IPS DF 4.7 (cell line): ENCODE measurements around the gene MCM10.
"Not testable (repeated sequence)": the region's sequence is repeated elsewhere in the genome, so short reads cannot be mapped to it uniquely, and the experiment has no call there.

ENCODE experiments used
- DNase-seq: peaks from one replicate; pipeline ENCODE4 v3.0.0-alpha.2; 2013; ENCODE audit warnings: low spot score; ENCODE audit errors: extremely low read depth

The MCM10 gene

DNA sequence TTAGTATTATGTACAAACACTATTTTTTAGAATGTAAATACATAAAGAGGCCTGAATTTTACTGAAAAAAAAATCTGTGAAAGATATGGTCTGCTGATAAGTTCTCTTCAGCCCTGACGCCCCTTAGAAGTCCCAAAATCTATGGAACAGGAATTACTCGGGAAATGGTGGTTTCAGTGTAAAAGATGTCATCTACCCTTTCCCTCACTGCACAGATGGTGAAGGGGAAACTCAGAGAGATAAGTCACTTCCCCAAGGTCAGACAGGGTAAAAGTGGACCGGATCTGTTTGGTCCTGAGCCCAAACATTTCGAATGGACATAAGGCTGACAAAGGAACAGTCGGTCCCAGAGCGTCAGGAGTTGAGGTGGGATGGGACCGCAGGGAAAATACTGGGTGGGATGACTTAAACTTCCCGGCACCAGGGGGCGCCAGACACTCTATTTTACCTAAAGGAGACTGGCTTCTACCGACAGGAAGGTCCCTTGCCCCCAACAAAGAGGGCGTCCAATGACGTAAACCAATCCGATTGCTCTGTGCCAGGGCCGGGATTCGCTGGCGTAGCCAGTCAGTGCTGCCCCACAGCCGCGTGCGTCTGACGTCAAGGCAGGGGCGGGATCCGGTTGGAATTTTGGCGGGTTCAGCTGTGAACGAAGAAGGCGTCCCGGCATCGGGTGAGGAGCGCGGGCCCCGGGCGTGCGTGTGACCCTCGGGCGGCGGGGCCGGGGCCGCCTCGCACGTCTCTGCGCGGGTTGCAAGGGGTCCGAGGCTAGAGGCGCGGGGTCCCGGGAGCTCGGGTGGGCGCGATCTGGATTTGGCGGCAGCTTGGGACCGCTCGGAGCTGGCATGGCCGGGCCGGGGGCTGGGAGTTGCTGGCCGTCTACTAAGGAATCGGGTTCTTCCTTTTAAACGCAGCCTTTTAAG, at the start of gene MCM10:
Gene MCM10, plus strand, starts transcription at position 625 of the 923 bp plus-strand sequence. CDS start 2,645 bp downstream, outside the sequence.
- peak; percentile 95 for DNase-seq

DNA sequence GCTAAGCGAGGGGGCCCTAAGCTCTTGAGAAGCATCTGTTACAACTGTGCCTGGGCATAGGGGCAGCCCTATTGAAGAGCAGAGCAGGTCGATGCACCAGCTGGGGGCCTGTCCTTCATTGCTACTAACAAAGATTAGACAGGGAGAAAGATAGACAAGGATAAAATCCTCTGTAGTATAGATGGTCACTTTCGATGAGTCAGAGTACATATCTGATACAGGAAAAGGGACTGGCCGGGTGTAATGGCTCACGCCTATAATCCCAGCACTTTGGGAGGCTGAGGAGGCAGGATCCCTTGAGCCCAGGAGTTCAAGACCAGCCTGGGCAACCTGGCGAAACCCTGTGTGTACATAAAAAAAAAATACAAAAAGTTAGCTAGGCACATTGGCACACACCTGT, 47.8 kb upstream of the MCM10 start:
- no peak for DNase-seq

DNA sequence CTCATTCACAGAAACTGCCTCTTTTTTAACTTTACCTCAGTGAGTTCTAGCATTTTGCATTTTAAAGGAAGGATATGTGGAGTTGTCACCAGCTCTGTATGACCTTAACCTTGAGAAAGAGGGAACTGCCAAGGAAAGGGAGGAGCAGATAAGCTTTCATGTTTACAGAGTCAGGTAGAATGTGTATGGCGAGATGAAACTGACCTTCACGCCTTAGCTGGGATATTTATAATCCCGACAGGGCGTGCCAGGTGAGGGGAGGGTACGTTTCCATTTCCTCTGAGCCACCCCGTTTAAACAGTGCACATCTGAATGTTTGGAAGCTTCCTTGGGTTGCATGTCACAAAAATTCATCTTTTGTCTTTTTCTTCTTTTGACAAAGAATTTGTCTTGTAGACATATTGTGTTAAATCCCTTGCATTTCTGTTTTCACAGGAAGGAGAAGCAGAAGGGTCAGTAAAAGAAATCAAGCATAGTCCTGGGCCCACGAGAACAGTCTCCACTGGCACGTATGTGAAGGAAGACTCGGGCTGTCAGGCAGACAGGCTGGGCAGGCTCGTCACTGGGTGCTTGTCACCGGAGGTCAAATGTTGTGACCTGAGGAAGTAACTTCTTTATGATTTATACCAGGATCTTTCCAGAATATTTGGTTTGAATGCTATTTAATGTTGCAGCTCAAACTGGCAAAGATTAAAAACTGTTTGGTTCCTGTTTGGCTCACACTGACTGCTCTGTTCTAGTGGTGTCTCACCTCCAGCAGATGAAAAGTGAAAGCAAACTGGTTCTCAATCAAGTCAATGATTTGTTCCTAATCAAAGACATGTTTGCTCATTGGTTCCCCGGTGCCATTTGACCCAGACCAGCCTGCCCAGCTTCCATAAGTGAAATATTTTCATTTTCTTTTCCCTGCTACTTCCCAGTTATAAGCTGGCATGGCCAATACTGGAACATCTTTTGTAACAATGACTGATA, 45.2 kb upstream of the MCM10 start:
- DNase-seq, result no peak

GRCh38 chr10:13117841-13118783, 43.2 kb upstream of the MCM10 start:
- no peak for DNase-seq

DNA sequence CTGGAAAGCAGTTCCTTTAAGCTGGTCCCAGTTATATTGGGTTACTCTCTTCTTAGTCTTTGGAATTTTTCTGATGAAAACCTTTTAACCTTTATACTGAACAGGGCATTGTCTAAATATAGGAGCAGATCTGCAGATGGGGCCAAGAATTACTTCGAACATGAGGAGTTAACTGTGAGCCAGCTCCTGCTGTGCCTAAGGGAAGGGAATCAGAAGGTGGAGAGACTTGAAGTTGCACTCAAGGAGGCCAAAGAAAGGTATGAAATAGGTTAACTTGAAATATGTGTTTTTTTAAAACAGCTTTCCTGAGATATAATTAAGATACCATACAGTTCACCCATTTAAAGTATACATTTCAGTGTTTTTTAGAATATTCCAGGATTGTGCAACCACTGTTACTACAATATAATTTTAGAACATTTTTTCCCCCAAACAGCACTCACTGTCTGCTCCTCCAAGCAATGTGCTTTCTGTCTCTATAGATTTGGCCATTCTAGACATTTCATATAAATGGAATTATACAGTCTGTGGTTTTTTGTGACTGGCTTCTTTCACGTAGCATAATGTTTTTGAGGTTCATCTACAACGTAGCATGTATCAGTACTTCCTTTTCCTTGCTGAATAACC, 42.5 kb upstream of the MCM10 start:
- no peak for DNase-seq

GRCh38 chr10:13120786-13121499, 40.4 kb upstream of the MCM10 start:
- DNase-seq, result no peak

DNA sequence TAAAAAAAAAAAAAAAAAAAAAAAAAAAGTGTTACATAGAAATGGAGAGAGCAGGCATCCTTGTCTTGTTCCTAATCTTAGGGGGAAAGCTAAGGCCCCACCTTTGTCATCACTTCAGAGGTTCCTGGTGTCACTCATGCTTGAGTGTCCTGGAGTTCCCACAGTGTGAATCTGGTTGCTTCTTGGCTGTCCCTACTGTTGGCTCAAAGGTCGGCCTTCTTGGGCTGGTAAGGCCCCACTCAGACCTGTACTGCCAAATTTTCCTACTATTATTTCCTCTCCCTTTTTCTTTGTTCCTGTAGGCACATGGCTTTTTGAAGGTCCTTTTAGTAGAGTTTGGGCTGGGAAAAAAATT, 39.9 kb upstream of the MCM10 start:
- DNase-seq, result no peak

DNA sequence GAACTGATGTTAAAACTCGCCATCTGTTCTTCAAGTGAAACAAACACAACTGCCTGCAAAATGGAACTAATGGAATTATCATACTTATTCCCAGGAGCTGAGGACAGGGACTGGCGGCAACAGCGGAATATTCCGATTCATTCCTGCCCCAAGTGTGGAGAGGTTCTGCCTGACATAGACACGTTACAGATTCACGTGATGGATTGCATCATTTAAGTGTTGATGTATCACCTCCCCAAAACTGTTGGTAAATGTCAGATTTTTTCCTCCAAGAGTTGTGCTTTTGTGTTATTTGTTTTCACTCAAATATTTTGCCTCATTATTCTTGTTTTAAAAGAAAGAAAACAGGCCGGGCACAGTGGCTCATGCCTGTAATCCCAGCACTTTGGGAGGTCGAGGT, 24.7 kb upstream of the MCM10 start:
- no peak for DNase-seq

GRCh38 chr10:13139150-13139549, 22.2 kb upstream of the MCM10 start:
- DNase-seq, result no peak

DNA sequence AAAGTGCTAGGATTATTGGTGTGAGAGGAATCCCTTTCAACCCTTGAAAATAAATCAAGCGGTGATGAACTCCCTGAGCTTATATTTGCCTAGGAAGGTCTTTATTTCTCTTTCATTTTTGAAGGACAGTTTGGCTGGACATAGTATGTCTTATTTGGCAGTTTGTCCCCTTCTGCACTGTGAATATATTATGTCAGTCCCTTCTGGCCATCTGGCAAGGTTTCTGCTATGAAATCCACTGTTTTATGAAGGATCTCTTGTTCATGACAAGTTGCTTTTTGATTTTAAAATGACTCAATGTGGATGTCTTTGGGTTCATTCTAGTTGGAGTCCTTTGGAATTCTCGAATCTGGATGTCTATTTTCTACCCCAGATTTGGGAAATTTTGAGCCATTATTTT, 21.7 kb upstream of the MCM10 start:
- DNase-seq, result no peak

DNA sequence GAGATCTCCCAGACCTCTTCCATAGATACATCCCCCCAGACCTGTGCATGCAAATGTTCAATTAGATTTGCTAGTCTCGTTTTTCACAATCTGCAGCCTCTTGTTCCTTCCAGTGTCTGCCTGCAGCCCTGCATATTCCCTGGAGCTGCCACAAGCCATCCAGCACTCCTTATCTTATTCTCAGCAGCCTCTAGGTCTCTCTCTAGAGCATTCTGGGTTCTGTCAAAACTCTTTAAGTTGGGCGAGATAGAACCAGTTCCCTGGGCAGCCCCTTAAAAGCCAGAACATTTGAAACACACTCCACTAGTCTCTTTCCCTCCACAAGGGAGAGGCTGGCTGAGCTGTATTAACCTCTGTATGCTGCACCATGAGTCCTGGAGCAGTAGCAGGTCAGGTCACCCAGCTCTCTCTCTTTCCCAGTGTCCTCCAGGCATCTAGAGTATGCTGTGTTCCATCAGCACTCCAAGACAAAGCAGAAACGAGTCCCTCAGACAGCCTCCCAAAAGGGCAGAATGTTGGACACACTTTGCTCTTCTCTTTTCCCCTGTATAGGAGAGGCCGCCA, 20.6 kb upstream of the MCM10 start:
- DNase-seq, result no peak

DNA sequence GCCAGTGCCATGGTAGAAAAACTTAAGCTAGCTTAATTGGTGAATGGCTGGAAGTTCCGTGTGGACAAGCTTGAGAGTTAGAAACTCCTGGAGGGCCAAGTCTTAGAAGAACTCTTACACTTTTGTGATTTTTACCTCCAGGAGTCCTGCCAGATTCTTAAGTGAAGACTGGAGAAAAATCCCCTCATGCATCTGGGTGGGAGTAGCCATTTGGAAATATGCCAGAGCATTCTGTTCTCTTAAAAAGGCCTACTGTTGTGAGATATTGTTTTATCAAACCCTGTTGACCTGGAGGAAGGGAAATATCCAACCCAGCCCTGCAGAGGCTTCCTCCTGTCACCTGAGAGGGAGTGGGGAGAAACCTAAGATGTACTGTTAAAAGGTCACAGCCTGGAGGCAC, 17.6 kb upstream of the MCM10 start:
- no peak for DNase-seq

GRCh38 chr10:13144814-13145213, 16.5 kb upstream of the MCM10 start:
- DNase-seq, result no peak

DNA sequence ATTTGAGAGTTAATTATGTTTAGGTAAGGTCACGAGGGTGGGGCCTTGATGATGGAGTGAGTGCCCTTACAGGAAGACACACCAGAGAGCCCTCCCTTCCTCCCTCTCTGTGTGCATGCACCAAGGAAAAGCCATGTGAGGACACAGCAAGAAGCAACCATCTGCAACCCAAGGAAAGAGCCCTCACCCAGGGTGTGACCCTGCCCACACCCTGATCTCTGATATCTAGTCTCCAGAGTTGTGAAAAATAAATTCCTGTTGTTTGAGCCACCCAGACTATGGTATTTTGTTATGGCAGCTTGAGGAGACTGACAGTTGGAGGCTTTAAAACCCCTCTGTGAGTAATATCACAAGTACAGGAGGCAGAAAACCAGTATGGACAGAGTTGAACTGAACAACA, 15.0 kb upstream of the MCM10 start:
- DNase-seq, result no peak

- DNase-seq, result no peak
Measured at GRCh38 chr10:13147161-13147560, 14.2 kb upstream of the MCM10 start.

DNA sequence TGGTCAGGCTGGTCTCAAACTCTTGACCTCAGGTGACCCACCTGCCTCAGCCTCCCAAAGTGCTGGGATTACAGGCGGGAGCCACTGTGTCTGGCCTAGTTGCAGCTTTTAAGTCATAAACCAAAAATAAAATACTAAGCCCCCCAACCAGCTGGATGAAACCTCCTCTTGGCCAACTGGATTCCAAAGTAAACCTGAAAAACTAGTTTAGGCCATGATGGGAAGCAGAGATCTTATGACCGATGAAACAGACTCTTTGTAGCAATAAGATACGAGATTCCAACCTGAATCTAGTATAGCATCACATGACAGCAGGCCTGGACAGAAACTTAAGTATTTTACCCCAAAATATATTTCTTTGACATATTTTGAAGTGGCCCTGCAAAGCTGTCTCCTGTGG, 9.1 kb upstream of the MCM10 start:
- no peak for DNase-seq

GRCh38 chr10:13155860-13156259, 5.5 kb upstream of the MCM10 start:
- DNase-seq, result not testable (repeated sequence)

GRCh38 chr10:13158401-13158800, 3.0 kb upstream of the MCM10 start:
- no peak for DNase-seq

GRCh38 chr10:13161857-13162271, 506 bp downstream of the MCM10 start:
- no peak for DNase-seq

DNA sequence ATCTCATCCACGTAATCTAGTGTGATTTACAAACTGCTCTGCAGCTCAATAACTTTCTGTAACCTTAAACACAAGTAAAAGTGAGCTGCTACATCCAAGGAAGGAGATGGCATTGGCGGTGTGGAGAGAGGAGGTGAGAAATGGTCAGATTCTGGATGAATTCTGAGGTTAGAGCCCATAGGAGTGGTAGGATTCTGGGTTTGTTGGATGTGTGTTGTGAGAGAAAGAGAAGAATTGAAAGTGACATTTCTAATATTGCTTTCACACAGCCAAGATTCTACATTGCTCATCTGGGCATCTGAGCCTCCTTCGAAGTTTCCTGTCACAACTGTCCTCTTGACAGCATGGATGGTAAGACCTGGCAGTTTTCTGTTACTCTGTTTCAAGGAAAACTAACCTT, 2.5 kb downstream of the MCM10 start:
- DNase-seq, result no peak
